Sciatic nerve (tissue), 2 donors: Measurements from ENCODE around the gene DPH1. TPM values are rescaled to one million over a fixed set of nuclear protein-coding genes. Genes with fewer than 3 reads are reported as not detected.

Experiments
- ATAC-seq: fragments of 200-7000 bp; cut with Tn5 transposase; one replicate; pipeline ENCODE4 v1.9.1; 2020; ENCODE audit warnings: mild to moderate bottlenecking, moderate library complexity
- DNase-seq: peaks from one replicate; pipeline ENCODE4 v3.0.0-alpha.2; 2020; ENCODE audit warnings: low spot score
- intact Hi-C: fragments of 100-400 bp; cut with DNase I; formaldehyde crosslinking; loops from one replicate; pipeline ENCODE4 v1.14.2; 2022
- total RNA-seq: library from RNA; stranded (reverse); fragmentation: NEBNext Ultra II Directional; extraction: Animal tissue kit (Norgen Biotek cat#: 25700); gene quantifications from one replicate; pipeline ENCODE4 v1.2.1, GENCODE V29; 2021
- donor health status: DM: no; HTN: no; CAD: no.
- donor health status: DM: no; HTN: no; CAD: no.

Gene DPH1
- total RNA-seq, 1 donor from 2014 or later: 37.7 TPM

- ATAC-seq (peak; percentile 77), DNase-seq (peak; percentile 81)
- intact Hi-C loops: loop anchor here (10.0 kb wide), 1 partner anchor 119 kb away; no protein-coding TSS in a partner anchor
These were observed 6.0 kb upstream of the DPH1 start for GRCh38 chr17:2023692-2024571.

- intact Hi-C loops: loop anchor here (10.0 kb wide), 1 partner anchor 120 kb away; no protein-coding TSS in a partner anchor
These were observed 5.3 kb upstream of the DPH1 start for GRCh38 chr17:2024572-2025219.

GRCh38 chr17:2025220-2025621 is 4.7 kb upstream of the DPH1 start, which contains the start of gene RTN4RL1:
Gene RTN4RL1, minus strand, starts transcription at chr17:2025334. Its CDS starts 469 bp downstream, at chr17:2024865.
- intact Hi-C loops: loop anchor here (10.0 kb wide), 1 partner anchor 120 kb away; no protein-coding TSS in a partner anchor
- peak; percentile 34 for ATAC-seq
- peak; percentile 84 for DNase-seq

More at GRCh38 chr17:2024572-2025219, 5.3 kb upstream of the DPH1 start:
- DNase-seq: no peak
- ATAC-seq: no peak

GRCh38 chr17:2025622-2026309 is 4.2 kb upstream of the DPH1 start:
- ATAC-seq (peak; percentile 43), DNase-seq (peak; percentile 87)
- intact Hi-C loops: loop anchor here (10.0 kb wide), 1 partner anchor 121 kb away; no protein-coding TSS in a partner anchor

- DNase-seq (no peak), ATAC-seq (no peak)
- intact Hi-C loops: loop anchor here (10.0 kb wide), 1 partner anchor 123 kb away; no protein-coding TSS in a partner anchor
These were observed 2.3 kb upstream of the DPH1 start for GRCh38 chr17:2027528-2028233.

- intact Hi-C loops: loop anchor here (10.0 kb wide), 1 partner anchor 123 kb away; no protein-coding TSS in a partner anchor
- no peak for DNase-seq
- ATAC-seq: no peak
These were observed 1.7 kb upstream of the DPH1 start for GRCh38 chr17:2028234-2028614.

- intact Hi-C loops: loop anchor here (10.0 kb wide), 1 partner anchor 124 kb away; no protein-coding TSS in a partner anchor
These were observed 1.2 kb upstream of the DPH1 start for GRCh38 chr17:2028737-2029136.

GRCh38 chr17:2030779-2031163 is 818 bp downstream of the DPH1 start:
- ATAC-seq: no peak
- DNase-seq: no peak
- intact Hi-C loops: no loop called here

More at GRCh38 chr17:2028737-2029136, 1.2 kb upstream of the DPH1 start:
- DNase-seq: no peak
- ATAC-seq: no peak

- DNase-seq: no peak
- intact Hi-C loops: no loop called here
These were observed 3.2 kb downstream of the DPH1 start for GRCh38 chr17:2033153-2033552.

GRCh38 chr17:2034157-2034556 is 4.2 kb downstream of the DPH1 start:
- no peak for DNase-seq
- intact Hi-C loops: no loop called here
- no peak for ATAC-seq

More at GRCh38 chr17:2033153-2033552, 3.2 kb downstream of the DPH1 start:
- ATAC-seq: no peak

GRCh38 chr17:2034806-2035540 is 5.0 kb downstream of the DPH1 start:
- no peak for ATAC-seq
- intact Hi-C loops: no loop called here

GRCh38 chr17:2035541-2036488 is 5.9 kb downstream of the DPH1 start:
- ATAC-seq (no peak), DNase-seq (no peak)
- intact Hi-C loops: no loop called here

More at GRCh38 chr17:2034806-2035540, 5.0 kb downstream of the DPH1 start:
- no peak for DNase-seq

- no peak for ATAC-seq
- DNase-seq: no peak
- intact Hi-C loops: no loop called here
These were observed 7.2 kb downstream of the DPH1 start for GRCh38 chr17:2037155-2037554.

GRCh38 chr17:2040219-2040827 is 10.4 kb downstream of the DPH1 start:
- ATAC-seq (no peak), DNase-seq (no peak)
- intact Hi-C loops: loop anchor here (10.0 kb wide), 1 partner anchor 126 kb away; no protein-coding TSS in a partner anchor

GRCh38 chr17:2040942-2041560 is 11.1 kb downstream of the DPH1 start:
- DNase-seq: no peak
- intact Hi-C loops: loop anchor here (10.0 kb wide), 1 partner anchor 126 kb away; no protein-coding TSS in a partner anchor

More at GRCh38 chr17:2040942-2041560, 11.1 kb downstream of the DPH1 start:
- ATAC-seq: peak; percentile 15
